GM19043 (cell line): ENCODE results near the gene IGF2R.

ENCODE experiments used
- ATAC-seq: cut with Tn5 transposase; IDR thresholded peaks from one replicate; pipeline ENCODE4 v1.9.1; 2021; ENCODE audit warnings: low read depth; ENCODE audit not compliant: unreplicated experiment

The IGF2R gene

GRCh38 chr6:160068346-160068745 lies 99.5 kb downstream of the IGF2R start:
- no peak for ATAC-seq

- peak; percentile 91 for ATAC-seq
These were observed 100.2 kb downstream of the IGF2R start for GRCh38 chr6:160069050-160069454.

- ATAC-seq = no peak
These were observed 100.6 kb downstream of the IGF2R start for GRCh38 chr6:160069459-160069858.

GRCh38 chr6:160070427-160070826 lies 101.5 kb downstream of the IGF2R start:
- ATAC-seq = peak; percentile 49

GRCh38 chr6:160070831-160071230 lies 101.9 kb downstream of the IGF2R start:
- ATAC-seq = no peak

- ATAC-seq = no peak
These were observed 103.2 kb downstream of the IGF2R start for GRCh38 chr6:160071805-160072690.

GRCh38 chr6:160073272-160073671 lies 104.4 kb downstream of the IGF2R start:
- no peak for ATAC-seq

GRCh38 chr6:160076009-160076408 lies 107.1 kb downstream of the IGF2R start:
- no peak for ATAC-seq

GRCh38 chr6:160077024-160077423 lies 108.1 kb downstream of the IGF2R start:
- ATAC-seq = no peak

- ATAC-seq = no peak
These were observed 108.6 kb downstream of the IGF2R start for GRCh38 chr6:160077526-160077925.

GRCh38 chr6:160078883-160079685 lies 110.2 kb downstream of the IGF2R start:
- ATAC-seq = no peak

- ATAC-seq = no peak
These were observed 110.8 kb downstream of the IGF2R start for GRCh38 chr6:160079686-160080043.

- no peak for ATAC-seq
These were observed 111.2 kb downstream of the IGF2R start for GRCh38 chr6:160080097-160080496.

- ATAC-seq = no peak
These were observed 112.5 kb downstream of the IGF2R start for GRCh38 chr6:160081398-160081797.

- no peak for ATAC-seq
These were observed 113.7 kb downstream of the IGF2R start for GRCh38 chr6:160082627-160083026.

GRCh38 chr6:160084198-160084776 lies 115.4 kb downstream of the IGF2R start:
- no peak for ATAC-seq

- ATAC-seq = no peak
These were observed 116.3 kb downstream of the IGF2R start for GRCh38 chr6:160085226-160085625.

- no peak for ATAC-seq
These were observed 117.0 kb downstream of the IGF2R start for GRCh38 chr6:160085713-160086505.

GRCh38 chr6:160086754-160087153 lies 117.9 kb downstream of the IGF2R start:
- no peak for ATAC-seq

GRCh38 chr6:160088069-160088783 lies 119.3 kb downstream of the IGF2R start:
- ATAC-seq = no peak
